Fibroblast of mammary gland (primary cell): ENCODE results near the gene PRRC1.

Experiments
- DNase-seq: peaks from one replicate; pipeline ENCODE4 v3.0.0-alpha.2; 2010; ENCODE audit warnings: low read depth
- H3K4me3 ChIP-seq: 2 replicates; pipeline ENCODE4 v1.5.1; 2011; ENCODE audit warnings: low read depth, mild to moderate bottlenecking, low read length, moderate library complexity; ENCODE audit not compliant: control insufficient read depth
- TF ChIP-seq, protein P1 (sequence below): conservative IDR thresholded peaks from 2 replicates; pipeline ENCODE4 v1.5.1; 2011; ENCODE audit warnings: low read depth, low read length, inconsistent platforms; ENCODE audit not compliant: control insufficient read depth, insufficient read depth

PRRC1 gene

DNA sequence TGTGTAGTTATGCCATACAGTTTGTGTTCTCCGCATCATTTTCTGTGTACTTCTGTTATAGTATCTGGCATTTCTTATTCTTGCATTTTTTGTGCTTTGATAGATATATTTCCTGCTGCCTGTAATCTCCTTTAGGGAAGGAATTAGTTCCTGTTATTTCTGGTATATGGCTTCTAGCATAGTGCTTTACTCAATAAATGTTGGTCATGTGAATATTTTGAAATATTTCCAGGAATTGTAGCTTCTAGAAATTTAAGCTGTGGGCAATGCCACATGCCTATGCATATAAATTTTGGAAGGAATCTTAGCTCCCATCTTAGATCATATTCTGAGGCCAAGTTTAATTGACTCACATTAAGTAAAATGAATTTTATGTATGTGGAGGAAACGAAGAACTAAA lies 11.5 kb upstream of the PRRC1 start:
- H3K4me3 ChIP-seq, result no peak overlapping the region
- TF ChIP-seq, protein P1, sequence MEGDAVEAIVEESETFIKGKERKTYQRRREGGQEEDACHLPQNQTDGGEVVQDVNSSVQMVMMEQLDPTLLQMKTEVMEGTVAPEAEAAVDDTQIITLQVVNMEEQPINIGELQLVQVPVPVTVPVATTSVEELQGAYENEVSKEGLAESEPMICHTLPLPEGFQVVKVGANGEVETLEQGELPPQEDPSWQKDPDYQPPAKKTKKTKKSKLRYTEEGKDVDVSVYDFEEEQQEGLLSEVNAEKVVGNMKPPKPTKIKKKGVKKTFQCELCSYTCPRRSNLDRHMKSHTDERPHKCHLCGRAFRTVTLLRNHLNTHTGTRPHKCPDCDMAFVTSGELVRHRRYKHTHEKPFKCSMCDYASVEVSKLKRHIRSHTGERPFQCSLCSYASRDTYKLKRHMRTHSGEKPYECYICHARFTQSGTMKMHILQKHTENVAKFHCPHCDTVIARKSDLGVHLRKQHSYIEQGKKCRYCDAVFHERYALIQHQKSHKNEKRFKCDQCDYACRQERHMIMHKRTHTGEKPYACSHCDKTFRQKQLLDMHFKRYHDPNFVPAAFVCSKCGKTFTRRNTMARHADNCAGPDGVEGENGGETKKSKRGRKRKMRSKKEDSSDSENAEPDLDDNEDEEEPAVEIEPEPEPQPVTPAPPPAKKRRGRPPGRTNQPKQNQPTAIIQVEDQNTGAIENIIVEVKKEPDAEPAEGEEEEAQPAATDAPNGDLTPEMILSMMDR, result no peak
- DNase-seq, result no peak

DNA sequence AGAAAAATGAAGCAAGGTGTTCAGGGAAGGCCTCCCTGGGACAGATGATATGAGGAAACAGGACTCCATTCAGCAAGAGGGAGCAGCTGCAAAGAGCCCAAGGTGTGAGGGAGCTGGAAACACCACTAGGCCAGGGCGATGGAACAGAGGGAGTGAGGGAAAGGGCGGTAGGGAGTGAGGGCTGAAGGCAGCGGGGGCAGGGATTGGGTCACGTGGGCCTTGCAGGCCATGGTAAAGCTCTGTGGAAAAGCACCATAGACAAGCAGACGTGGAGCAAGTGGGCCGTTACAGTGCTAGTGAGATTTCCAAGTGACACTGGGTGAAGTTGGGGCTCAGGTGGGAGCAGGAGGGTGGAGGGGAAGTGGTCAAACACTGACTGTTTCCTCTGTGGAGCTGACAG lies 10.8 kb upstream of the PRRC1 start:
- no peak for DNase-seq
- TF ChIP-seq, protein P1, result no peak
- no peak overlapping the region for H3K4me3 ChIP-seq

DNA sequence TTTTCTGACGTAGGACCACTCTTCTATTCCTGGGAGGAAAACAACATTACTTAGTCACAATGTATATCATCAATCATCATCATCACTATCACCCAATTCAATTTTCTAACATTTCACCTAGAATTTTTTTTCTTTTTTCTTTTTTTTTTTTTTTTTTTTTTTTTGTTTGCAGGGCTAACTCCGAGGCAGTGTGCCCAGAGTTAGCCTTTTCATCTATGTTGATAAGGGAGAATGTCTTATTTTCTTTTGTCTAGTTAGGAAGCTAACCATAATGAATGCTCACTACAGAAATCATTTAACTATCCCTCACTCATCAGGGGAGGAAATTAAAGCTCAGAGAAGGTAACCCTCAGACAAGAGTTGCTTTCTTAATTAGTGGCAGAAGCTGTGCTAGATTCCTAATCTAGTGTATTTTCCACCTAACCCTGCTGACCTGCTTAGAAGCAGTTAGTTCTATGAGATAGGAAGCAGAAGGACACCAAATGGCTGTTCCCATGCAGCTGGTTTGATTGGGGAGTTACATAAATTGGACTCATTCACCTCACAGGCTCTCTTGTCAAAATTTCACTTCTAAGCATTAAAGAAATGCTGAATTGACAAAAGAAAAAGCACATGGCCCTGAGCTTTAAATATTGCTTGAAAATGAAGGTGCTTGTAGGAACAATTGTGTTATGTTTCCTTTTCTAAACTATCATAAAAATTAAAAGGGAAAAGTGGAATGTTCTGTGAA lies 8.6 kb upstream of the PRRC1 start:
- TF ChIP-seq, protein P1, result no peak
- H3K4me3 ChIP-seq, result no peak overlapping the region
- DNase-seq, result no peak

DNA sequence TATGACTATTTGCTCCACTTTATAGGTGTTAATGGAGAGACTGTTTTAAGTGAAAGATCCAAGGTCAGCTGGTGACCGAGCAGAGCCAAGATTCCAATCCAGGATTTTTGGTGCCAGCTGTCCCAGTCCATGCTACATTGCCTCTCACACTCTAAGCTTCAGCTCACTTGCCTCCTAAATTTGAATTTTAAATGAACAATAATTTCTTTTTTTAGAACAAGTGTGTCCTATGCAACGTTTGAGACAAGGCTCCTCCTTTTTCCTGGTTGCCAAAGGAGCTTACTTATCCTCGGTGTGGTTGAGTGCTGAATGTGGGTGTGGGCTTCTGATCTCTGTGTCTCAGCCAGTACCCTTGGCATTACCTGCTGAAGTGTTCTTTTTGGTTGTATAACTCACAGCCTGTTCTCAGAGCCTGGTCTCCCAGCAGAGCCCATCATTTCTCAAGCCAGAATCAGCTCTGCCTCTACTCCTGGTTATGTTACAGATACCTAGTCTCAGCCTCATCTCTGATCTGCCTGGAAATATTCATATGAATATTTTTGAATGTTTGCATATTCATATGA lies 4.0 kb upstream of the PRRC1 start:
- TF ChIP-seq, protein P1, result no peak
- H3K4me3 ChIP-seq, result no peak overlapping the region
- no peak for DNase-seq

DNA sequence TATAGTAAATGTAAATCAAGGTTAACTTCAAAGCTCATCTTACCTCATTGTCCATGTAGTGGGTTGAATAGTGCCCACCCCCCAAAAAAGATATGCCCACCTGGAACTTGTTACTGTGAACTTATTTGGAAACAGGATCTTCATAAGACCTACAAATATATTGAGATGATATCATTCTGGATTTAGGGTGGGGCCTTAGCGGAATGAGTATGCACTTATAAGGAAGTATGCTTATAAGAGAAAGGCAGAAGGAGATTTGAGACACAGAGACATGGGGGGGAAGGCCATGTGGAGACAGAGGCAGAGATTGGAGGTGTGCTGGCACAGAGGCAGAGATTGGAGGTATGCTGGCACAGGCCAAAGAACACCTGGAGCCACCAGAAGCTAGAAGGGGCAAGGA lies 2.6 kb upstream of the PRRC1 start:
- no peak for DNase-seq
- TF ChIP-seq, protein P1, result no peak
- no peak overlapping the region for H3K4me3 ChIP-seq

DNA sequence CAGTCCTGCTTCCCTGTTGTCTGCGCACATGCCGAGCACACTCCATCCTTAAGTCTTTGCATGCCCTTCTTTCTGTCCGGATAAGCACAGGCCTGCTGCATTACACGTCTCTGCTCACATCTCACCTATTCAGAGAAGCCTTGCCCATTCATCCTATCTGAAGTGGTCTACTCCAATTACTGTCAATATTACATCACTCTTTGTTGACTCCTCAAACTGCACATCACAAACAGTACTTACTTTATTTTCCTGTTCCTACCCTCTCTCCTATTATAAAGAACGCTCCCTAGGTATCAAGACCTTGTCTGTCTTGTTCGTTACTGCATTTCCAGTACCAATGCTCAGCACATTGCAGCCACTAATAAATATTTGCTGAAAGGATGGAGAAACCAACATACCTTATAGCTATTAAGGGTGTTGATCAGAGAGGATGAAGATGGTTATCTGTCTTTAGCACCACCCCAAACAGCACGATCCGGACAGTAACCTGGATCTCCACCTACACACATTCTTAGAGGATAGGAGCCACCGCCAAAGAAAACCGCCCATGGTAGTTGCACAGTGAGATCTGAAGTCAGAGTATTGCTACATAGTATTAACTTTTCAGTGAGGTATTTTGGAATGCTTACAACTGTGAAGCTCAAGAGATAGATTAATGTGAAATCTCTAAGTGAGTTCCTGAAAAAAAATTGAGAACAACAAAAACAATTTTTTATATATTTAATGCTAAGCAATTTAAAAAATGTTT lies 1.6 kb upstream of the PRRC1 start:
- DNase-seq, result no peak
- TF ChIP-seq, protein P1, result no peak
- H3K4me3 ChIP-seq, result no peak overlapping the region
